ENCODE data around the gene MAMSTR.
"Not testable (repeated sequence)": the region's sequence is repeated elsewhere in the genome, so short reads cannot be mapped to it uniquely, and the experiment has no call there.

The MAMSTR gene

DNA sequence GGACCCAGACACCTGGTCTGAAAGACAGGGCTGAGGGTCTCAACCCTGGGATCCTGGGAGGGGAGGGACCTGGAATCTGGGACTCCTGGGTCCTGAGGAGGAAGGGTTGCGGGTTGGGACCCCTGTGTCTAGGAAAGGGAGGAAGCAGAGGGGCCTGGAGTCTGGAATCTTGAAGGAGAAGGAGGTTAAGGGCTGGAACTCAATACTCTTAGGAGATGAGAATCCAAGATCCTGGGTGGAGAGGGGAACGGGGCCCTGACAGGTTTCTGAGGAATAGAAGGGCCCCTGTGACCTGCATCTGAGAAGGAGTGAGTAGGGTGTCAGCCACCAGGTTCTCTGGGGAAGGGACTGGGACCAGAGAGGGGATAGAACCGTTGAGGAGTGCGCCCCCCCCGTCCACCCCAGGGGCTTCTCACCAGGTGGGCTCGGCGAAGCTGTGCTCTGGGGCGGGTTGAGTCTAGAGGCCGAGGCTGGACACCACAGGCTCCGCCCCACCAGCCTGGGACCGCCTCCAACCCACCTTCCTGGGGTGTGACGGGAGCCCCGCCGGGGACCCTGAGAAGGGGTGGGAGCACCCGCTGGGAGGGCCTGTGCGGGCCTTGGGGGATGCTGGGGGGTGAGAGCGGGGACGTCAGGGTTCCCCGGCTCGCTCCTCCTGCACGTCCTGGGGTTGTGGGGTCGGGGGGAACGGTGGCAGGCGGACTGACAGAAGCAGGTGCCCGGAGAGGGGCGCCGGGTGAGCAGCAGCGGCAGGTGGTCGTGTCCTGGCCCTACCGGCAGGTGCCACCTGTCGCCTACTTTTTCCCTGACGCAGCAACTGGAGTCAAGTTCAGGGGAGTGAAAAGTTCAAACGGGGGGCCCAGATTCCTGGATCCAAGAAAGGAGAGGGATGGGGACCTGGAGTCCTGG lies at the start of gene MAMSTR:
Gene MAMSTR (minus strand): TSS at position 463 of the 909 bp plus-strand sequence. CDS start 694 bp downstream, outside the sequence.
- peak within 1 kb of the TSS; percentile 78 for H2AFZ ChIP-seq (ENCODE audit: low read depth)
- H4K20me1 ChIP-seq (ENCODE audit: insufficient read depth): no peaks in the 10 kb centered on the region
- no peak within 1 kb of the TSS for H3K4me3 ChIP-seq (IDR thresholded peaks at IDR 0.05; ENCODE audit: insufficient read depth, low read depth, low read length)
- H3K9ac ChIP-seq: peak within 1 kb of the TSS; percentile 72
- peak within 1 kb of the TSS; percentile 31 for H3K4me2 ChIP-seq
- no peaks in the 10 kb centered on the region for H3K36me3 ChIP-seq (ENCODE audit: insufficient read depth)
- no peaks in the 10 kb centered on the region for H3K27me3 ChIP-seq (ENCODE audit: insufficient read depth, low read depth)
- H3K27ac ChIP-seq: peak within 1 kb of the TSS; percentile 69; the same call in 1 of the 2 replicates
- peaks cover 11% of the 10 kb centered on the region for H3K4me1 ChIP-seq (ENCODE audit: low read depth, poor library complexity, severe bottlenecking)
- H3K79me2 ChIP-seq (ENCODE audit: insufficient read depth, low read depth): no peaks in the 10 kb centered on the region
- TF ChIP-seq, protein P1, sequence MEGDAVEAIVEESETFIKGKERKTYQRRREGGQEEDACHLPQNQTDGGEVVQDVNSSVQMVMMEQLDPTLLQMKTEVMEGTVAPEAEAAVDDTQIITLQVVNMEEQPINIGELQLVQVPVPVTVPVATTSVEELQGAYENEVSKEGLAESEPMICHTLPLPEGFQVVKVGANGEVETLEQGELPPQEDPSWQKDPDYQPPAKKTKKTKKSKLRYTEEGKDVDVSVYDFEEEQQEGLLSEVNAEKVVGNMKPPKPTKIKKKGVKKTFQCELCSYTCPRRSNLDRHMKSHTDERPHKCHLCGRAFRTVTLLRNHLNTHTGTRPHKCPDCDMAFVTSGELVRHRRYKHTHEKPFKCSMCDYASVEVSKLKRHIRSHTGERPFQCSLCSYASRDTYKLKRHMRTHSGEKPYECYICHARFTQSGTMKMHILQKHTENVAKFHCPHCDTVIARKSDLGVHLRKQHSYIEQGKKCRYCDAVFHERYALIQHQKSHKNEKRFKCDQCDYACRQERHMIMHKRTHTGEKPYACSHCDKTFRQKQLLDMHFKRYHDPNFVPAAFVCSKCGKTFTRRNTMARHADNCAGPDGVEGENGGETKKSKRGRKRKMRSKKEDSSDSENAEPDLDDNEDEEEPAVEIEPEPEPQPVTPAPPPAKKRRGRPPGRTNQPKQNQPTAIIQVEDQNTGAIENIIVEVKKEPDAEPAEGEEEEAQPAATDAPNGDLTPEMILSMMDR (conservative IDR thresholded peaks at IDR 0.05; ENCODE audit: low read depth, low read length): no peak

DNA sequence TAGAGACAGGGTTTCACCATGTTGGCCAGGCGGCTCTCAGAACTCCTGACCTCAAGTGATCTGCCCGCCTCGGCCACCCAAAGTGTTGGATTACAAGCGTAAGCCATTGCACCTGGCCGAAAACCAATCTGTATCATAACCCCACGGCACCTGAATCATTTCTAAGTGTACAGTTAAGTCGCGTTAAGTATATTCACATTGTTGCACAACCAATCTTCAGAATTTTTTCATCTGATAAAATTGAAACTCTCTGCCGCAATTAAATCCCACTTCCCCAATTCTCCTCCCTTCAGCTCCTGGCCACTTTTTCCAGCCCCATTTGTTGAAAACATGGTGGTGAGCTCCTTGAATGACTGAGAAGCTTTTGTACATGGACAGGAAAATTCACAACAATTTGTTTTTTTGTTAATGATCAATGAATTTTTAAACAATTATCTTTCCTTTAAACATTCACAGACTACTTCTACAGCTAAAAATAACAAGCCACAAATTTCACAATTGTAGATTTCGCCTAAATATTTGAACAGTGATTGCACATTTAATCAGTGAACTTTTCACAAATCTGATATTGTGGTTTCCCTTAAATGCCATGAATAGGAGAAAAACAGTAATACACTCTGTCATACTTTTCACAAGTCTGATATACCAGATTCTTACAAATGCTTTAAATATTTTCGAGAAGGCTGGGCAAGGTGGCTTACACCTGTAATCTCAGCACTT lies 49.6 kb upstream of the MAMSTR start:
- Histone ChIP-seq H3K4me1 (ENCODE audit: low read depth, poor library complexity, severe bottlenecking) (no peaks in the 10 kb centered on the region), H3K36me3 (ENCODE audit: insufficient read depth) (no peaks in the 10 kb centered on the region), H3K27me3 (ENCODE audit: insufficient read depth, low read depth) (peaks cover 91% of the 10 kb centered on the region), H3K4me3 (IDR thresholded peaks at IDR 0.05; ENCODE audit: insufficient read depth, low read depth, low read length) (no peak overlapping the region), H2AFZ (ENCODE audit: low read depth) (no peak overlapping the region), H3K27ac (no peak overlapping the region), H3K4me2 (no peak overlapping the region), H4K20me1 (ENCODE audit: insufficient read depth) (no peaks in the 10 kb centered on the region), H3K9ac (no peak overlapping the region), H3K79me2 (ENCODE audit: insufficient read depth, low read depth) (no peaks in the 10 kb centered on the region)
- TF ChIP-seq, protein P1 (conservative IDR thresholded peaks at IDR 0.05; ENCODE audit: low read depth, low read length): no peak

DNA sequence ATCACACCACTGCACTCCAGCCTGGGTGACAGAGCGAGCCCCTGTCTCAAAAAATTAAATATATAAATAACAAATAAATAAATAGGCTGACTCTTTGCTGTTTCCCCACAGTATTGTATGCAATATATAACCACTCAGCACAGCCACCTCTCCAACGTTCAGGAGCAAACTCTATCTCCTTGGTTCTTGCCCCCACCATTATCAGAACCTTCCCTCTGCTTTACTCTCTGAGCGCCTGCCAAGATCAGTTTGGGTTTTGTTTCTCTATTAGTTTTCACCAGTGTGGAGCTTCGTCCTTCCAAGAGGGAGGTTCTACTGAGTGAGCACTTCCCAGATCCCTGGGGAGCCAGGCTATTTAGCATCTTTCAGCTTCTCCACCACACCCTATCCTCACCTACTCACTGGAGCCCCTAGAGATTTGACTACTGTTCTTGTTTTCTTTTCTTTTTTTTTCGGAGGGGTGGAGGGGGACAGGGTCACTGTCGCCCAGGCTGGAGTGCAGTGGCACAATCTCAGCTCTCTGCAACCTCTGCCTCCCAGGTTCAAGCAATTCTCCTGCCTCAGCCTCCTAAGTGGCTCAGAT lies 48.7 kb upstream of the MAMSTR start:
- not testable (repeated sequence) for H3K9ac ChIP-seq; H2AFZ ChIP-seq (ENCODE audit: low read depth); H3K79me2 ChIP-seq (ENCODE audit: insufficient read depth, low read depth); H4K20me1 ChIP-seq (ENCODE audit: insufficient read depth); H3K27ac ChIP-seq; H3K4me1 ChIP-seq (ENCODE audit: low read depth, poor library complexity, severe bottlenecking); H3K4me3 ChIP-seq (IDR thresholded peaks at IDR 0.05; ENCODE audit: insufficient read depth, low read depth, low read length); H3K36me3 ChIP-seq (ENCODE audit: insufficient read depth); H3K4me2 ChIP-seq
- peaks cover 92% of the 10 kb centered on the region for H3K27me3 ChIP-seq (ENCODE audit: insufficient read depth, low read depth)

DNA sequence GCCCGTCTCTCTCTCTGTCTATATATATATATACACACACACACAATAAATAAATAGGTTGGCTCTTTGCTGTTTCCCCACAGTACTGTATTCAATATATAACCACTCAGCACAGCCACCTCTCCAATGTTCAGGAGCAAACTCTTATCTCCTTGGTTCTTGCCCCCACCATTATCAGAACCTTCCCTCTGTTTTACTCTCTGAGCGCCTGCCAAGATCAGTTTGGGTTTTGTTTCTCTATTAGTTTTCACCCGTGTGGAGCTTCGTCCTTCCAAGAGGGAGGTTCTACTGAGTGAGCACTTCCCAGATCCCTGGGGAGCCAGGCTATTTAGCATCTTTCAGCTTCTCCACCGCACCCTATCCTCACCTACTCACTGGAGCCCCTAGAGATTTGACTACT lies 46.3 kb upstream of the MAMSTR start:
- not testable (repeated sequence) for H3K9ac ChIP-seq; H3K4me2 ChIP-seq; H2AFZ ChIP-seq (ENCODE audit: low read depth)

GRCh38 chr19:48760504-48761205 lies 41.1 kb upstream of the MAMSTR start:
- Histone ChIP-seq H3K27ac (no peak overlapping the region), H4K20me1 (ENCODE audit: insufficient read depth) (no peaks in the 10 kb centered on the region), H3K4me2 (no peak overlapping the region), H3K79me2 (ENCODE audit: insufficient read depth, low read depth) (no peaks in the 10 kb centered on the region), H2AFZ (ENCODE audit: low read depth) (peak overlapping the region; percentile 18; the same call in 1 of the 2 replicates), H3K4me3 (IDR thresholded peaks at IDR 0.05; ENCODE audit: insufficient read depth, low read depth, low read length) (no peak overlapping the region), H3K4me1 (ENCODE audit: low read depth, poor library complexity, severe bottlenecking) (peaks cover 3% of the 10 kb centered on the region), H3K27me3 (ENCODE audit: insufficient read depth, low read depth) (peaks cover 64% of the 10 kb centered on the region), H3K36me3 (ENCODE audit: insufficient read depth) (no peaks in the 10 kb centered on the region), H3K9ac (no peak overlapping the region)
- TF ChIP-seq, protein P1 (conservative IDR thresholded peaks at IDR 0.05; ENCODE audit: low read depth, low read length): no peak

More for the DNA sequence above, 46.3 kb upstream of the MAMSTR start:
- H3K27me3 ChIP-seq (ENCODE audit: insufficient read depth, low read depth): peaks cover 94% of the 10 kb centered on the region
- H3K36me3 ChIP-seq (ENCODE audit: insufficient read depth); H3K27ac ChIP-seq; H3K4me3 ChIP-seq (IDR thresholded peaks at IDR 0.05; ENCODE audit: insufficient read depth, low read depth, low read length); H3K79me2 ChIP-seq (ENCODE audit: insufficient read depth, low read depth); H4K20me1 ChIP-seq (ENCODE audit: insufficient read depth); H3K4me1 ChIP-seq (ENCODE audit: low read depth, poor library complexity, severe bottlenecking): not testable (repeated sequence)

Data from KMS-11 (cell line).